GM21825 (cell line): ENCODE data around the gene HNRNPR.
"Not testable (repeated sequence)": the region's sequence is repeated elsewhere in the genome, so short reads cannot be mapped to it uniquely, and the experiment has no call there.

ENCODE experiments used
- ATAC-seq: cut with Tn5 transposase; IDR thresholded peaks from one replicate; pipeline ENCODE4 v1.9.1; 2021; ENCODE audit warnings: mild to moderate bottlenecking, moderate library complexity; ENCODE audit not compliant: unreplicated experiment

Gene HNRNPR

DNA sequence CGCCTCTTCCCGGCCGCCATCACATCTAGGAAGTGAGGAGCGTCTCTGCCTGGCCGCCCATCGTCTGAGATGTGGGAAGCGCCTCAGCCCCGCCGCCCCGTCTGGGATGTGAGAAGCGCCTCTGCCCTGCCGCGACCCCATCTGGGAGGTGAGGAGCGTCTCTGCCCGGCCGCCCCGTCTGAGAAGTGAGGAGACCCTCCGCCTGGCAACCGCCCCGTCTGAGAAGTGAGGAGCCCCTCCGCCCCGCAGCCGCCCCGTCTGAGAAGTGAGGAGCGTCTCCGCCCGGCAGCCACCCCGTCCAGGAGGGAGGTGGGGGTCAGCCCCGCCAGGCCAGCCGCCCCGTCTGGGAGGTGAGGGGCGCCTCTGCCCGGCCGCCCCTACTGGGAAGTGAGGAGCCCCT, 86.7 kb downstream of the HNRNPR start:
- not testable (repeated sequence) for ATAC-seq
